Measurements from ENCODE around the gene OR10V1.

OR10V1 gene

GRCh38 chr11:59713745-59714144 is at the start of gene OR10V1:
OR10V1 (minus strand) TSS chr11:59713845; CDS start chr11:59713845, 0 bp downstream.
- Histone ChIP-seq H3K9me3 (ENCODE audit: control insufficient read depth, insufficient read depth, low read depth, low read length) (no peaks in the 10 kb centered on the region), H3K27ac (ENCODE audit: extremely low read depth, low read depth, low read length) (no peak within 1 kb of the TSS), H3K4me1 (ENCODE audit: control insufficient read depth, insufficient read depth, low read length) (no peaks in the 10 kb centered on the region), H3K36me3 (ENCODE audit: control insufficient read depth in 2 of 2, insufficient read depth in 1 of 2, low read length in 2 of 2) (no peaks in the 10 kb centered on the region), H3K4me3 (ENCODE audit: low read depth, low read length) (no peak within 1 kb of the TSS)
- TF ChIP-seq ZNF174 (tag by site-specific recombination; IDR thresholded peaks at IDR 0.05) = no peak
- no peak for TF ChIP-seq ZNF544 (tag by site-specific recombination; IDR thresholded peaks at IDR 0.05)
- no peak for TF ChIP-seq ZNF585B (tag by site-specific recombination; IDR thresholded peaks at IDR 0.05)
- CTCF ChIA-PET = no interaction called here
- POLR2A ChIA-PET = no interaction called here

GRCh38 chr11:59761993-59762392 is 48.3 kb upstream of the OR10V1 start:
- no peak overlapping the region for H3K27ac ChIP-seq (ENCODE audit: extremely low read depth, low read depth, low read length)
- ChIA-PET POLR2A (no interaction called here), CTCF (no interaction called here)
- H3K36me3 ChIP-seq (ENCODE audit: control insufficient read depth in 2 of 2, insufficient read depth in 1 of 2, low read length in 2 of 2) = peaks cover 0 to 23% of the 10 kb centered on the region in 2 experiments; a peak in 1 of 3 replicates
- no peak for TF ChIP-seq KLF1 (tag by site-specific recombination; IDR thresholded peaks at IDR 0.05)
- no peak overlapping the region for H3K4me3 ChIP-seq (ENCODE audit: low read depth, low read length)
- no peaks in the 10 kb centered on the region for H3K4me1 ChIP-seq (ENCODE audit: control insufficient read depth, insufficient read depth, low read length)
- H3K9me3 ChIP-seq (ENCODE audit: control insufficient read depth, insufficient read depth, low read depth, low read length) = no peaks in the 10 kb centered on the region

DNA sequence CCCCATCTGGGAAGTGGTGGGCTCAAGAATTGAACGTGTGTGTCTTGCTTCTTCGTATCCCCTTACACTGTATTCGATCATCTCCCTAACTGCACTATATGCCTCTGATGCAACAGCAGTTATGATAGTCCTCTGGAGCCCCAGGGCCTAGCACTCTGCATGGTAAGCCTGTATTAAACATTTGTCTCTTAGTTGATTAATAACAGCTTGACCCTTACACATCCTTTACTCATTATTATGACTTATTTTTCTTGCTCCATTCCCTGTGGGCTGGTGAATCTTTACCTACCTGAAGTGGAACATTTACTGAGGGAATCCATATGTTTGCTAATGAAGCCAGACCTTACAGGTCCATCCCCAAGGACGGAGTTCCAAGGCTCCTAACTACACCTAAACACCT is 47.1 kb upstream of the OR10V1 start:
- ChIA-PET POLR2A (no interaction called here), CTCF (no interaction called here)
- H3K36me3 ChIP-seq (ENCODE audit: control insufficient read depth in 2 of 2, insufficient read depth in 1 of 2, low read length in 2 of 2) = peaks cover 0 to 23% of the 10 kb centered on the region in 2 experiments; a peak in 1 of 3 replicates
- TF ChIP-seq GLIS1 (tag by site-specific recombination; IDR thresholded peaks at IDR 0.05) (no peak), ZNF121 (tag by site-specific recombination; IDR thresholded peaks at IDR 0.05) (no peak), ZNF394 (tag by site-specific recombination; IDR thresholded peaks at IDR 0.05; ENCODE audit: borderline replicate concordance) (no peak), FEZF1 (tag by site-specific recombination; IDR thresholded peaks at IDR 0.05) (no peak), ZSCAN23 (tag by site-specific recombination; IDR thresholded peaks at IDR 0.05) (no peak), ZNF2 (tag by site-specific recombination; IDR thresholded peaks at IDR 0.05) (no peak), ZNF404 (tag by site-specific recombination; IDR thresholded peaks at IDR 0.05) (no peak), ZNF529 (tag by site-specific recombination; IDR thresholded peaks at IDR 0.05; ENCODE audit: insufficient replicate concordance) (no peak), ZNF140 (tag by site-specific recombination; IDR thresholded peaks at IDR 0.05) (no peak), ZNF626 (tag by site-specific recombination; IDR thresholded peaks at IDR 0.05) (no peak), BCL11A (tag by site-specific recombination; IDR thresholded peaks at IDR 0.05; ENCODE audit: low read depth) (no peak), ZNF776 (tag by site-specific recombination; IDR thresholded peaks at IDR 0.05; ENCODE audit: borderline replicate concordance) (no peak), ZNF19 (tag by site-specific recombination; IDR thresholded peaks at IDR 0.05; ENCODE audit: low read depth) (no peak), HOXC10 (CRISPR knock-in tag; IDR thresholded peaks at IDR 0.05) (no peak), ZBTB48 (tag by site-specific recombination; IDR thresholded peaks at IDR 0.05) (no peak), ZNF223 (tag by site-specific recombination; IDR thresholded peaks at IDR 0.05) (no peak), ZNF677 (tag by site-specific recombination; IDR thresholded peaks at IDR 0.05) (no peak), ZNF202 (tag by site-specific recombination; IDR thresholded peaks at IDR 0.05; ENCODE audit: borderline replicate concordance) (no peak), ZNF544 (tag by site-specific recombination; IDR thresholded peaks at IDR 0.05) (no peak)
- TF ChIP-seq, protein P1, sequence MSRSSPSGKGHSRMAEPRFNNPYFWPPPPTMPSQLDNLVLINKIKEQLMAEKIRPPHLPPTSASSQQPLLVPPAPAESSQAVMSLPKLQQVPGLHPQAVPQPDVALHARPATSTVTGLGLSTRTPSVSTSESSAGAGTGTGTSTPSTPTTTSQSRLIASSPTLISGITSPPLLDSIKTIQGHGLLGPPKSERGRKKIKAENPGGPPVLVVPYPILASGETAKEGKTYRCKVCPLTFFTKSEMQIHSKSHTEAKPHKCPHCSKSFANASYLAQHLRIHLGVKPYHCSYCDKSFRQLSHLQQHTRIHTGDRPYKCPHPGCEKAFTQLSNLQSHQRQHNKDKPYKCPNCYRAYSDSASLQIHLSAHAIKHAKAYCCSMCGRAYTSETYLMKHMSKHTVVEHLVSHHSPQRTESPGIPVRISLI (tag by site-specific recombination; IDR thresholded peaks at IDR 0.05) = no peak
- H3K9me3 ChIP-seq (ENCODE audit: control insufficient read depth, insufficient read depth, low read depth, low read length) = no peaks in the 10 kb centered on the region
- no peak overlapping the region for H3K27ac ChIP-seq (ENCODE audit: extremely low read depth, low read depth, low read length)
- no peak overlapping the region for H3K4me3 ChIP-seq (ENCODE audit: low read depth, low read length)
- H3K4me1 ChIP-seq (ENCODE audit: control insufficient read depth, insufficient read depth, low read length) = no peaks in the 10 kb centered on the region
